Activated CD4-positive, alpha-beta T cell treated with anti-CD3 and anti-CD28 coated beads for 4 hours (primary cell): Measurements from ENCODE around the gene DTNA.
"Not testable (repeated sequence)": the region's sequence is repeated elsewhere in the genome, so short reads cannot be mapped to it uniquely, and the experiment has no call there.

Source experiments
- DNase-seq, 2 donors: peaks; one replicate each; pipeline ENCODE4 v3.0.0-alpha.2; 2020

The DTNA gene

GRCh38 chr18:34911081-34911480 is 201.0 kb downstream of the DTNA start:
- no peak for DNase-seq

GRCh38 chr18:34911661-34912384 is 201.7 kb downstream of the DTNA start:
- DNase-seq, result no peak

- no peak for DNase-seq
These were observed 204.0 kb downstream of the DTNA start for GRCh38 chr18:34913837-34914661.

GRCh38 chr18:34915046-34915445 is 204.9 kb downstream of the DTNA start:
- DNase-seq, result no peak

GRCh38 chr18:34916539-34916938 is 206.4 kb downstream of the DTNA start:
- DNase-seq, result not testable (repeated sequence)

GRCh38 chr18:34918856-34919255 is 208.8 kb downstream of the DTNA start:
- DNase-seq, result no peak

GRCh38 chr18:34921226-34921625 is 211.1 kb downstream of the DTNA start:
- no peak for DNase-seq

GRCh38 chr18:34921811-34922385 is 211.8 kb downstream of the DTNA start:
- no peak for DNase-seq

- DNase-seq, result not testable (repeated sequence)
These were observed 212.5 kb downstream of the DTNA start for GRCh38 chr18:34922594-34922993.

GRCh38 chr18:34923911-34924310 is 213.8 kb downstream of the DTNA start:
- no peak for DNase-seq

GRCh38 chr18:34926683-34927082 is 216.6 kb downstream of the DTNA start:
- no peak for DNase-seq

- DNase-seq, result no peak
These were observed 218.1 kb downstream of the DTNA start for GRCh38 chr18:34928088-34928753.

- DNase-seq, result no peak
These were observed 218.7 kb downstream of the DTNA start for GRCh38 chr18:34928754-34929335.

- DNase-seq, result no peak
These were observed 219.3 kb downstream of the DTNA start for GRCh38 chr18:34929336-34929780.

GRCh38 chr18:34932363-34932762 is 222.3 kb downstream of the DTNA start:
- no peak for DNase-seq

- DNase-seq, result no peak
These were observed 222.8 kb downstream of the DTNA start for GRCh38 chr18:34932792-34933466.

GRCh38 chr18:34933909-34934661 is 224.0 kb downstream of the DTNA start:
- DNase-seq, result no peak

GRCh38 chr18:34936772-34937171 is 226.7 kb downstream of the DTNA start:
- DNase-seq, result no peak

- DNase-seq, result no peak
These were observed 228.0 kb downstream of the DTNA start for GRCh38 chr18:34938090-34938489.
